Activated CD8-positive, alpha-beta memory T cell treated with anti-CD3 and anti-CD28 coated beads for 4 hours (primary cell): ENCODE results near the gene DTX4.

Experiments
- DNase-seq, 2 donors: peaks; one replicate each; pipeline ENCODE4 v3.0.0-alpha.2; 2020; ENCODE audit warnings: low read depth in 2 of 2

Gene DTX4

DNA sequence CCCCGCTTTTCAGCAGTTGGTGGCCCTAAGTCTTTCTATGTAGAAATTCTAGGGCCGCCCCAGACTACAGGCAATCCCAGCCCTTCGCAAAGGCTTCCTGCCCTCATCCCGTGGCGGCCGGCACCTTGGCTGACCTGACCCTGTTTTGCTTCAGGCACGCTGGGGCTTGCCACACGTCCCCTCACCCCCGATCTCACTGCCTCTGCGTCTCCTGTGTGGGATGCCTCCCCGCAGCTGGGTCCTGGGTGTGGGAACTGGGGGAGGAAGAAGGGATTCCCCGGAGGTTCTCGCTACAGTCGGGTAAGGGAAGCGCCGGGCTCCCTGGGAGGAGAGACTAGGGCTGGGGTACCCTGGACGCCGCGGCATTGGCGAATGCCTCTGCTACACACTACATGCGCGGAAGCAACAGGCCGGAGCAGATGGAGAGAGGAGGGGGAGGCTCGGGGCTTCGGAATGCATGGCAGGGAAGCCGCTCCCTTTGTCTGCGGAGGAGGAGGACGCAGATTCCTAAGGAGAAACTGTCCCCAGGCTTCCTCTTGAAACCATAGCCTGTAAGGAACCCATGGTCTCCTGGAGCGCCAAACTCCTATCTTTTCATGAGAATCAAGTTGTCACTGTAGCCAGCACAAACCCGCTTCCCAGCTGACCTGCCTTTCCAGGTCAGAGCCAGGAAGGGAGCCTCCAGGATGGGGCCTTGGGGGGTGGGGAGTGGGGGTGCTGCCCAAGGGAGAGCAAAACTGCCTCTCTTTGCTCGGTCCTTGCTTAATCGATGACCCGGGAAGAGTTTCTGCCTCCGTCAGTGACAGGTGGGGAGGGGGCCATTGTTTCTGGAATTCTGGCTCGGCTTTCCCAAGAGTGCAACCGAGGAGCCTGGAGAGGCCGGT lies 1.4 kb downstream of the DTX4 start:
- DNase-seq = no peak

- no peak for DNase-seq
These were observed 2.2 kb downstream of the DTX4 start for GRCh38 chr11:59173964-59174663.

GRCh38 chr11:59174664-59175033 lies 2.7 kb downstream of the DTX4 start:
- DNase-seq = no peak

GRCh38 chr11:59175091-59175501 lies 3.2 kb downstream of the DTX4 start:
- DNase-seq = no peak

- no peak for DNase-seq
These were observed 4.4 kb downstream of the DTX4 start for GRCh38 chr11:59176330-59176729.

DNA sequence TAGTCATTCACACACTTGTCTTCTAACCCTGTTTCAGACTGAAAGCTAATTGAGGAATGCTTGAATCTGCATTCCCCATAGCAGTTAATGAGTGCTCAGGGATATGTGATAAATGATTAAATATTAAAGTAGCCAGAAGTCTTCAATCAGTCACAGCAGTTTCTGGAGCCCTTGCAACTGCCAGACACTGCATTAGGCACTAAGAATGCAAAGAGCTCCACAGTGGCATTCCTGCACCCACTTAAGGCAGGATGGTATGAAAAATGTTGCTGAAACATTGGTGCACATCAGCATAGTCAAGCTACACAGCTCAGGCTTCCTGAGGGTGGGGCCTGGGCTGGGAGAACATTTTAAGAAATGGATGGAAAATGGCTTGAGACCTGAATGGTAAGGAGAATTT lies 6.5 kb downstream of the DTX4 start:
- DNase-seq = no peak

GRCh38 chr11:59179121-59179520 lies 7.2 kb downstream of the DTX4 start:
- DNase-seq = no peak

DNA sequence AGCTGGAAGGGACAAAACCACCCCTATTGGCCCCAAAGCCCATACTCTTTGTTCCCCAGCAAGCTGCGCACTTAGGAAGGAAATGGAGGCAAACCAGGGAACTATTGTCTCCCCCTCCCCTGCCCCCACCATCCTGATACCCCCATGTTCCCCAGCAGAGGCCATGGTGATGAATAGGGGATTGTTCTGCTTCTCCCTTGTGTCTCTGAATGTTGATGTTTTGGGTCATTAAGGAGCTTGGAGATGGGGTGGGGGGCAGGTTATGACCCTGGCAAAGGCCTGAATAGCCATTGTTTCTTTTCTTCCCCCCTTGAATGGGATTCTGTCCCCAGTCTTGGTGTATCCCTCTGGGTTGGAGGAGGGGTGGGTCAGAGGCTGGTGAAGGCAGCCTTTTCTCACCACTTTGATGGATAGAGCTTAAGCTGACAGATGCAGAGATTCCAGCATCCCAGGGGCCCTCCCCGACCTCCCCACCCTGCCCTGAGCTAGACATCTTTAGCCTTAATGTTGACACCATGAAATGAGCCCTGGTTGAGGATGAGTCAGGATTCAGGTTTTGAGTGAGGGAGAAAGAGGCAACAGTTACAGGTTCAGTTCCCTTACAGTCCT lies 8.3 kb downstream of the DTX4 start:
- DNase-seq = no peak

DNA sequence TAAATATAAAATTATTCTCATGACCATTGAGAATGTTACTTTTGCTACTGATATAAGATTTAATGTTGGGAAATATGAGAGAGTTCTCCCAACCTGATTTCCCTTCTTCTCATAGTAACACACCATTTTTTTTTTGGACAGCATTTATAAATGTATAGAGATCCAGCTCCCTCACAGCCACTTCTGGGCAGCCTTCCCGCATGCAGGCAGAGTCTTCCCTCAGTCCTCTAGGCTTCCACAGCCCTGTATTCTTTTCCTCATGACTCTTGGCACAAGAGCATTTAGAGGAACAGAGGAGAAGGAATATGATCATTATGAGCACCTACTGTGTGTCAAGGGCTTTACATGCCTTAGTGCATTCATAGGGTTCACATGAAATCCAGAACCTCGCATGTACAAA lies 9.0 kb downstream of the DTX4 start:
- DNase-seq = no peak

GRCh38 chr11:59181746-59182456 lies 10.0 kb downstream of the DTX4 start:
- no peak for DNase-seq

DNA sequence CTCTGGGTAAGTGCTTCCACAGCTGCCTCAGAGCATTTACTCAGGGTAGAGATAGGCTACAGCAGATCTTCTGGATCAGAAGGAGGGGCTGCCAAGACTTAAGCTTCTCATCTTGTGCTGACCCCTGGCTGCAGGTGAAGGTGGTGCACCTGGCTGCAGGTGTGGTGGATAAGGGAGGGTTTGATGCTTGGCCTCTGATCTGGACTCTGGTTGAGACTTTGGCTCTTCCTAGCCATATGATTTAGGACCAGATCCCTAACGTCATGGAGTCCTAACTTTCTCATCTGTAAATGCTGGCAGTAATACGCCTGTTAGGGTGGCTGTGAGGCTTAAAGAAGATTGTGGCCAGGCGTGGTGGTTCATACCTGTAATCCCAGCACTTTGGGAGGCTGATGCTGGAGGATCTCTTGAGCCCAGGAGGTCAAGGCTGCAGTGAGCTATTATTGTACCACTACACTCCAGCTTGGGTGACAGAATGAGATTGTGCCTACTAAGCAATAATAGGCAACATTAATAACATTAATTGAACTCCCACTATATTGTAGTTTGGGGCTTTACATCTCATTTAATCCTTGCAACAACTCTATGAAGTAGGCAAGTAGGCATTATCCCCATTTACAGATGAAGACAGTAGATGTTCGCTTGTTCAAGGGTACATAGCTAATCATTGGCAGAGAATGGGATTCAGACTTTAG lies 10.7 kb downstream of the DTX4 start:
- no peak for DNase-seq

- no peak for DNase-seq
These were observed 11.8 kb downstream of the DTX4 start for GRCh38 chr11:59183771-59184170.

DNA sequence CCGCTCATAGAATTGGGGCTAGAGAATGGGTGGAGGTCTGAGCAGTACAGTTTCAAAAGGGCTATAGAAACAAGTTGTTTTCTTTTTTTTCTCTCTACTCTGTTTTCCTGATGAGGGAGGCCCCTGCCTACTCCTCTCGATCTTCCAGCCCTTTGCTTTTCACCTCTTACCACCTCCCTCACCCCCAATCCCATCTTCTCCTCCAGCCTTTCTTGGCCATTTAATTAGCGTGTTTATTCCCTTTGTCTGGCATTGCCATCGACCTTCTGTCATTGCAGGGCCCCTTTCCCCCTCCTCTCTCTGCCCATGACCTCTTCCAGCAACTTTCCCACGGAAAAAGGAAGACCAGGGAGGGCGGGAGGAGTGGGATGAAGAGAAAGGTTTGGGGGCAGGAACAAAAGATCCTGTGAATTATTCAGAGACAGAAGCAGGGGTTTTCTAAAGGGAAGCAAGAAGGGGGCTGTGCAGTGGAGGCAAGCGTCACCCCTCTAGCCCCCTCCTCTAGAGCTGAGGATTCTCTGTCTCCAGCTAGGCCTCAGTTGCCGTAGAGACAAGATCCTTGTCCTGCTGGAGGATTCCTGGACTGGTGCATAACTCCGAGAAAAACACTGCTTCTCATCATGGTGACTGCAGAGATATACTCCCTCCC lies 12.9 kb downstream of the DTX4 start:
- DNase-seq = no peak

- no peak for DNase-seq
These were observed 13.5 kb downstream of the DTX4 start for GRCh38 chr11:59185386-59185945.

- no peak for DNase-seq
These were observed 14.2 kb downstream of the DTX4 start for GRCh38 chr11:59186130-59186594.

DNA sequence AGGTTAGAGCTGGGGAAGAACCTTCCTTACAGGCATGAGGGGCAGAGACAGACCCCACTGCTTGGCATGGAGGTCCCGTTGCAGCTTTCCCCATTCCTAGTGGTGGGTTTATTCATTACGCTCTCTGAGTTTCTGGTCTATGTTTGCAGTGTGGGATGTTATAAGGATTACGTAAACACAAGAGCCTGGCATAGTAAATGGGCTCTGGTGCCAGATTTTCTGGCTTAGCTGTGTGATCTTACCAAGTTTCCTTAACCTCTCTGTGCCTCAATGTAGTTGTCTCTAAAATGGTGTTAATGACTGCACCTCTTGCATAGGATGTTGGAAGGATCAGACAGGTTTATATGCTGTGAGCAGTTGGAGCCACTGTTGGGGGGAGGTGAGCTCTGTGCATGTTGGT lies 15.1 kb downstream of the DTX4 start:
- no peak for DNase-seq

GRCh38 chr11:59187587-59187986 lies 15.7 kb downstream of the DTX4 start:
- no peak for DNase-seq

DNA sequence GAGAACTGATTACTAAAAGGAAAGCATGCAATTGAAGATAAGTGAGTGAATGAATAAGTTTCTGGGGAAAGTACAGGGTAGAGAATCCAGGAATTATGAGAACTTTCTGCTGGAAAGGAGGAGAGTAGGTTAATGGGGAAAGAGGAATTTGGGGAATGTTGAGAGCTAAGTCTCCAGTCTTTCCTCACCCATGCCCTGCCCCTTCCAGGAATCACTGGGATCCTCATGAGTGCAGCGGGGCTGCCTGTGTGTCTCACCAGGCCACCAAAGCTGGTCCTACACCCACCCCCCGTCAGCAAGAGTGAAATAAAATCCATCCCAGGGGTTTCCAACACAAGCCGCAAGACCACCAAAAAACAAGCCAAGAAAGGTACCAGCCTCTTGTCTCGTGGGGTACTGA lies 17.0 kb downstream of the DTX4 start:
- DNase-seq = no peak

DNA sequence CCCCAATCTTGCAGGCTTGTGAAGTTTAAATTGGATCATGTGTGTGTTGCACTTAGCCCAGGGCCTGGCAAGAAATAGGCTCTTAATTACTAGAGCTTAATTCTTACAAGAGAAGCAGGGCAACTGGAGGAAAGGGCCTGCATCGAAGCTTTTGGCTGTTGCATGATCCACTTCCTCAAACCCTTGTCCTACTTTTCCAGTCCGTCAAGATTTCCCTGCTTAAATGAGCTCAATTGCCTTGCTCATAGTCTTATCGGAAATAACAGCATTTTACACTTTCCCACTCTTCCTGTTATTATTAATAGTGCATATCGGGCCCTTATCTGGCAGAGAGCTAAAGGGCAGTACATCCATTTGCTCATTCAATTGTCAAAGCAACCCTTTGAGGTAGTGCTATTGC lies 18.1 kb downstream of the DTX4 start:
- DNase-seq = no peak

- no peak for DNase-seq
These were observed 19.2 kb downstream of the DTX4 start for GRCh38 chr11:59191095-59191494.

DNA sequence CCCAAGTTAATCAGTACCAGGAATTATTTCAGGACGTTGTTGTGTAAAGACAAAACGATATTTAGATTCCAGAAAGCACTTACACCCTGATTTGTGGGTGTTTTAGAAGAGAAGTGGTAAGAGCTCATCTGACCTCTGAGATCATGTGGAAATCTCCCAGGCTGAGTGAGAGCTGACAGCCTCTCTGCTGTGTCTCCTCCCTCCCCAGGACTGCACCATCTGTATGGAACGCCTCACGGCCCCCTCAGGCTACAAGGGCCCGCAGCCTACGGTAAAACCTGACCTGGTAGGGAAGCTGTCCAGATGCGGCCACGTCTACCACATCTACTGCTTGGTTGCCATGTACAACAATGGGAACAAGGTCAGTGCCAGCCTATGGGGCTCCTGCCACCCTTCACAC lies 20.0 kb downstream of the DTX4 start:
- no peak for DNase-seq
